ENCODE data around the gene PLA2G5. TPM values are rescaled to one million over a fixed set of nuclear protein-coding genes. Genes with fewer than 3 reads are reported as not detected.

Gene PLA2G5
- total and polyA plus RNA-seq, 2 of the 13 experiments (the other 11 are each of a cell fraction or from before 2014, with no cell fraction given) = not detected

GRCh38 chr1:20028125-20028524, 41.9 kb upstream of the PLA2G5 start (continued):
- TF ChIP-seq MLXIP (CRISPR knock-in tag; IDR thresholded peaks at IDR 0.05; ENCODE audit: borderline replicate concordance) = no peak
- TF ChIP-seq BCL3 (CRISPR knock-in tag; IDR thresholded peaks at IDR 0.05) = no peak
- no peak for TF ChIP-seq ZNF562 (CRISPR knock-in tag; IDR thresholded peaks at IDR 0.05; ENCODE audit: borderline replicate concordance)
- no peak for TF ChIP-seq CENPX (CRISPR knock-in tag; IDR thresholded peaks at IDR 0.05)
- TF ChIP-seq NFIB (CRISPR knock-in tag; IDR thresholded peaks at IDR 0.05; ENCODE audit: borderline replicate concordance) = no peak
- no peak for TF ChIP-seq RORA (CRISPR knock-in tag; IDR thresholded peaks at IDR 0.05)
- no peak for TF ChIP-seq CEBPZ (IDR thresholded peaks at IDR 0.05; ENCODE audit: low read length)
- no peak for TF ChIP-seq STAT6 (CRISPR knock-in tag; IDR thresholded peaks at IDR 0.05; ENCODE audit: borderline replicate concordance)
- TF ChIP-seq RFX1 (IDR thresholded peaks at IDR 0.05) = no peak
- TF ChIP-seq ZSCAN5A (CRISPR knock-in tag; IDR thresholded peaks at IDR 0.05; ENCODE audit: borderline replicate concordance) = no peak
- TF ChIP-seq FOXP1 (IDR thresholded peaks at IDR 0.05) = no peak
- TF ChIP-seq FOXP1 (CRISPR knock-in tag; IDR thresholded peaks at IDR 0.05) = no peak
